ENCODE results near the gene SYNJ1.
"Not testable (repeated sequence)": the region's sequence is repeated elsewhere in the genome, so short reads cannot be mapped to it uniquely, and the experiment has no call there.

SYNJ1 gene

DNA sequence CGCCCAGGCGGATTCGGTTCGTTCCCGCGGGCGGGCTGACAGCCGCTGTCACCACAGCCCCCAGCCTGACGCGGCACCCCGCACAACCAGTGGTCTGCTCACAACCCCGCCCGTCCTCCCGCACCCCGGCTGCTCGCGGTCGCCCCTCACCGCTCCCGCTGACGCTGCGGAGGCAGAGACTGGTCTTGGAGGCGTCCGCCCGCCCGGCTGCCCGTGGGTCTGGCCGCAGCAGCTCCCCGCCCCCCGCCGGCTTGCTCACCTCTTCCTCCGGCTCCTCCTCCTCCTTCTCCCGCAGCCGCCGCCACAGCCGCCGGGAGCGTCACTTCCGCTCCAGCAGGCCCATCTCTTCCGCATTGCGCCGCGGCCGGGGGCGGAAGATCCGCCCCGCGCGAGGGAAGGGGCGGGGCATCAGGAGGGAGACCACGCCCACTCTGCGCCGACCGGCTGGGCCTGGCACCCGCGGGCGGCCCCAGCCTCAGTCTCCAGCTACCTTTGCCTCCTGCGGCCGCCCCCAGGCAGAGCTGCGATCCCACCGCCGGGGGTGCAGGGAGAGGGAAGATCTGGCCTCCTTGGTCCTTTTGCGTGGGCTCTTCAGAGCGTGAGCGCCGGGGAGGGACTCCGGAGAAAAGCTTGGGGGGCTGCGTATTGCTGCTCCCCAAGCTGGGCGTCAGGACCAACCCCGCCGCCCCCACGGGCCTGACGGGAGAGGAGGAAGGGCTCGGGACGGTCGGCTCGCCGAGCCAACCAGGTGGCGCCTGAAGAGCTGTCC lies at the start of gene SYNJ1:
TSS of gene SYNJ1 (minus strand) at position 327 of the 769 bp plus-strand sequence. CDS start 1,118 bp downstream, outside the sequence.
- Histone ChIP-seq H3K4me1 (ENCODE audit: control insufficient read depth in 2 of 2, insufficient read depth in 2 of 2, low read length in 2 of 2) (peaks cover 3 to 11% of the 10 kb centered on the region in 2 donors), H3K9ac (ENCODE audit: low read depth in 1 of 2, low read length in 2 of 2) (peak within 1 kb of the TSS; percentile 88), H3K27ac (ENCODE audit: low read depth in 2 of 2, low read length in 2 of 2) (peak within 1 kb of the TSS; percentile 90 to 93), H3K27me3 (ENCODE audit: control insufficient read depth in 2 of 2, insufficient read depth in 2 of 2, low read length in 2 of 2) (no peaks in the 10 kb centered on the region), H3K9me3 (ENCODE audit: control insufficient read depth in 2 of 2, low read length in 2 of 2) (no peaks in the 10 kb centered on the region), H3K36me3 (ENCODE audit: control insufficient read depth in 2 of 2, insufficient read depth in 2 of 2, low read length in 2 of 2) (peaks cover 0 to 2% of the 10 kb centered on the region in 2 donors), H3K4me3 (ENCODE audit: low read length in 2 of 2) (peak within 1 kb of the TSS; percentile 95 to 96)

GRCh38 chr21:32777269-32777668 lies 49.5 kb upstream of the SYNJ1 start:
- Histone ChIP-seq H3K4me3 (ENCODE audit: low read length in 2 of 2) (no peak overlapping the region), H3K9ac (ENCODE audit: low read depth in 1 of 2, low read length in 2 of 2) (no peak overlapping the region), H3K4me1 (ENCODE audit: control insufficient read depth in 2 of 2, insufficient read depth in 2 of 2, low read length in 2 of 2) (peaks cover 3% of the 10 kb centered on the region in 2 donors), H3K27me3 (ENCODE audit: control insufficient read depth in 2 of 2, insufficient read depth in 2 of 2, low read length in 2 of 2) (no peaks in the 10 kb centered on the region), H3K36me3 (ENCODE audit: control insufficient read depth in 2 of 2, insufficient read depth in 2 of 2, low read length in 2 of 2) (no peaks in the 10 kb centered on the region), H3K9me3 (ENCODE audit: control insufficient read depth in 2 of 2, low read length in 2 of 2) (no peaks in the 10 kb centered on the region), H3K27ac (ENCODE audit: low read depth in 2 of 2, low read length in 2 of 2) (no peak overlapping the region)

DNA sequence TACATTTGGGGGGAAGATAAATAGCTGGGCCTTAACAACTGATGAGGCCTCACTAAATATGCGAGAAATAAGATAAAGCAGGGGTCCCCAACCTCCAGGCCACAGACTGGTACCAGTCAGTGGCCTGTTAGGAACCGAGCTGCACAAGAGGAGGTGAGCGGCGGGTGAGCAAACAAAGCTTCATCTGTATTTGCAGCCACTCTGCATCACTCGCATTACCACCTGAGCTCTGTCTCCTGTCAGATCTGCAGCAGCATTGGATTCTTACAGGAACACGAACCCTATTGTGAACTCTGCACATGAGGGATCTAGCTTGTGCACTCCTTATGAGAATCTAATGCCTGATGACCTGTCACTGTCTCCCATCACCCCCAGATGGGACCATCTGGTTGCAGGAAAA lies 48.9 kb upstream of the SYNJ1 start:
- no peak overlapping the region for H3K27ac ChIP-seq (ENCODE audit: low read depth in 2 of 2, low read length in 2 of 2)
- H3K36me3 ChIP-seq (ENCODE audit: control insufficient read depth in 2 of 2, insufficient read depth in 2 of 2, low read length in 2 of 2), result no peaks in the 10 kb centered on the region
- no peaks in the 10 kb centered on the region for H3K27me3 ChIP-seq (ENCODE audit: control insufficient read depth in 2 of 2, insufficient read depth in 2 of 2, low read length in 2 of 2)
- no peak overlapping the region for H3K4me3 ChIP-seq (ENCODE audit: low read length in 2 of 2)
- H3K9ac ChIP-seq (ENCODE audit: low read depth in 1 of 2, low read length in 2 of 2), result no peak overlapping the region
- H3K9me3 ChIP-seq (ENCODE audit: control insufficient read depth in 2 of 2, low read length in 2 of 2), result no peaks in the 10 kb centered on the region
- peaks cover 3% of the 10 kb centered on the region in 2 donors for H3K4me1 ChIP-seq (ENCODE audit: control insufficient read depth in 2 of 2, insufficient read depth in 2 of 2, low read length in 2 of 2)

GRCh38 chr21:32773048-32773344 lies 45.2 kb upstream of the SYNJ1 start:
- not testable (repeated sequence) for H3K9me3 ChIP-seq (ENCODE audit: control insufficient read depth in 2 of 2, low read length in 2 of 2); H3K27me3 ChIP-seq (ENCODE audit: control insufficient read depth in 2 of 2, insufficient read depth in 2 of 2, low read length in 2 of 2); H3K27ac ChIP-seq (ENCODE audit: low read depth in 2 of 2, low read length in 2 of 2); H3K36me3 ChIP-seq (ENCODE audit: control insufficient read depth in 2 of 2, insufficient read depth in 2 of 2, low read length in 2 of 2); H3K9ac ChIP-seq (ENCODE audit: low read depth in 1 of 2, low read length in 2 of 2)
- Histone ChIP-seq H3K4me3 (ENCODE audit: low read length in 2 of 2) (peak overlapping the region; percentile 76 to 93), H3K4me1 (ENCODE audit: control insufficient read depth in 2 of 2, insufficient read depth in 2 of 2, low read length in 2 of 2) (peaks cover 3 to 14% of the 10 kb centered on the region in 2 donors)

GRCh38 chr21:32772281-32773047 lies 44.7 kb upstream of the SYNJ1 start:
- peaks cover 3 to 14% of the 10 kb centered on the region in 2 donors for H3K4me1 ChIP-seq (ENCODE audit: control insufficient read depth in 2 of 2, insufficient read depth in 2 of 2, low read length in 2 of 2)
- H3K27me3 ChIP-seq (ENCODE audit: control insufficient read depth in 2 of 2, insufficient read depth in 2 of 2, low read length in 2 of 2), result no peaks in the 10 kb centered on the region
- H3K9ac ChIP-seq (ENCODE audit: low read depth in 1 of 2, low read length in 2 of 2), result peak overlapping the region; percentile 69 to 82
- peaks cover 0 to 5% of the 10 kb centered on the region in 2 donors for H3K36me3 ChIP-seq (ENCODE audit: control insufficient read depth in 2 of 2, insufficient read depth in 2 of 2, low read length in 2 of 2)
- H3K4me3 ChIP-seq (ENCODE audit: low read length in 2 of 2), result peak overlapping the region; percentile 76 to 93
- H3K9me3 ChIP-seq (ENCODE audit: control insufficient read depth in 2 of 2, low read length in 2 of 2), result no peaks in the 10 kb centered on the region
- H3K27ac ChIP-seq (ENCODE audit: low read depth in 2 of 2, low read length in 2 of 2), result peak overlapping the region; percentile 89 to 92

- Histone ChIP-seq H3K4me1 (ENCODE audit: control insufficient read depth in 2 of 2, insufficient read depth in 2 of 2, low read length in 2 of 2) (peaks cover 3 to 14% of the 10 kb centered on the region in 2 donors), H3K9ac (ENCODE audit: low read depth in 1 of 2, low read length in 2 of 2) (peak overlapping the region; percentile 69 to 82), H3K4me3 (ENCODE audit: low read length in 2 of 2) (peak overlapping the region; percentile 76 to 93), H3K27ac (ENCODE audit: low read depth in 2 of 2, low read length in 2 of 2) (peak overlapping the region; percentile 89 to 92), H3K27me3 (ENCODE audit: control insufficient read depth in 2 of 2, insufficient read depth in 2 of 2, low read length in 2 of 2) (no peaks in the 10 kb centered on the region), H3K9me3 (ENCODE audit: control insufficient read depth in 2 of 2, low read length in 2 of 2) (no peaks in the 10 kb centered on the region), H3K36me3 (ENCODE audit: control insufficient read depth in 2 of 2, insufficient read depth in 2 of 2, low read length in 2 of 2) (peaks cover 0 to 13% of the 10 kb centered on the region in 2 donors)
Measured at GRCh38 chr21:32770871-32771523, 43.2 kb upstream of the SYNJ1 start.

GRCh38 chr21:32768530-32768929 lies 40.7 kb upstream of the SYNJ1 start:
- Histone ChIP-seq H3K4me1 (ENCODE audit: control insufficient read depth in 2 of 2, insufficient read depth in 2 of 2, low read length in 2 of 2) (peaks cover 3 to 14% of the 10 kb centered on the region in 2 donors), H3K27me3 (ENCODE audit: control insufficient read depth in 2 of 2, insufficient read depth in 2 of 2, low read length in 2 of 2) (no peaks in the 10 kb centered on the region), H3K27ac (ENCODE audit: low read depth in 2 of 2, low read length in 2 of 2) (no peak overlapping the region), H3K36me3 (ENCODE audit: control insufficient read depth in 2 of 2, insufficient read depth in 2 of 2, low read length in 2 of 2) (peaks cover 0 to 13% of the 10 kb centered on the region in 2 donors), H3K9ac (ENCODE audit: low read depth in 1 of 2, low read length in 2 of 2) (no peak overlapping the region), H3K4me3 (ENCODE audit: low read length in 2 of 2) (no peak overlapping the region), H3K9me3 (ENCODE audit: control insufficient read depth in 2 of 2, low read length in 2 of 2) (no peaks in the 10 kb centered on the region)

DNA sequence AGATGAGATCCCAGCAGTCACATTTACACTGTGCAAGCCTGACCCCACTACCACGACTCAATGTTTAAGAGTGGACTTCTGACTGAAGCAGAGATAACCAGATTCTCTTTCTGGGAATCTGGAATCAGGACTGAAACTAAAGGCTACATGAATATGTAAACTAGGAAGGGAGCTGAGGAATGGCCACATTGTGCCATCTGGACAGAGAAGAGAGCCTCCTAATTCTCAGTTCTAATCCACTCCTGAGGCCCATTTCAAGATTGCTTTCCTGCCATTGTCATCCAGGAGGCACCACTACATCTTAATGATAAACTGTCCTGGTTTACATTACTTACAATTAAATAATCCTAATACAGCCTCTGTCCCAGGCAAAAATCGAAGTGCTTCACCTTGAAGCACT lies 37.2 kb upstream of the SYNJ1 start:
- peaks cover 26 to 37% of the 10 kb centered on the region in 2 donors for H3K36me3 ChIP-seq (ENCODE audit: control insufficient read depth in 2 of 2, insufficient read depth in 2 of 2, low read length in 2 of 2)
- H3K27ac ChIP-seq (ENCODE audit: low read depth in 2 of 2, low read length in 2 of 2), result no peak overlapping the region
- H3K4me1 ChIP-seq (ENCODE audit: control insufficient read depth in 2 of 2, insufficient read depth in 2 of 2, low read length in 2 of 2), result peaks cover 0 to 5% of the 10 kb centered on the region in 2 donors
- no peak overlapping the region for H3K9ac ChIP-seq (ENCODE audit: low read depth in 1 of 2, low read length in 2 of 2)
- no peaks in the 10 kb centered on the region for H3K9me3 ChIP-seq (ENCODE audit: control insufficient read depth in 2 of 2, low read length in 2 of 2)
- H3K4me3 ChIP-seq (ENCODE audit: low read length in 2 of 2), result no peak overlapping the region
- no peaks in the 10 kb centered on the region for H3K27me3 ChIP-seq (ENCODE audit: control insufficient read depth in 2 of 2, insufficient read depth in 2 of 2, low read length in 2 of 2)

- no peak overlapping the region for H3K9ac ChIP-seq (ENCODE audit: low read depth in 1 of 2, low read length in 2 of 2)
- no peaks in the 10 kb centered on the region for H3K27me3 ChIP-seq (ENCODE audit: control insufficient read depth in 2 of 2, insufficient read depth in 2 of 2, low read length in 2 of 2)
- no peak overlapping the region for H3K4me3 ChIP-seq (ENCODE audit: low read length in 2 of 2)
- no peak overlapping the region for H3K27ac ChIP-seq (ENCODE audit: low read depth in 2 of 2, low read length in 2 of 2)
- H3K4me1 ChIP-seq (ENCODE audit: control insufficient read depth in 2 of 2, insufficient read depth in 2 of 2, low read length in 2 of 2), result peaks cover 0 to 5% of the 10 kb centered on the region in 2 donors
- peaks cover 34 to 46% of the 10 kb centered on the region in 2 donors for H3K36me3 ChIP-seq (ENCODE audit: control insufficient read depth in 2 of 2, insufficient read depth in 2 of 2, low read length in 2 of 2)
- H3K9me3 ChIP-seq (ENCODE audit: control insufficient read depth in 2 of 2, low read length in 2 of 2), result no peaks in the 10 kb centered on the region
Measured at GRCh38 chr21:32764186-32764585, 36.4 kb upstream of the SYNJ1 start.

DNA sequence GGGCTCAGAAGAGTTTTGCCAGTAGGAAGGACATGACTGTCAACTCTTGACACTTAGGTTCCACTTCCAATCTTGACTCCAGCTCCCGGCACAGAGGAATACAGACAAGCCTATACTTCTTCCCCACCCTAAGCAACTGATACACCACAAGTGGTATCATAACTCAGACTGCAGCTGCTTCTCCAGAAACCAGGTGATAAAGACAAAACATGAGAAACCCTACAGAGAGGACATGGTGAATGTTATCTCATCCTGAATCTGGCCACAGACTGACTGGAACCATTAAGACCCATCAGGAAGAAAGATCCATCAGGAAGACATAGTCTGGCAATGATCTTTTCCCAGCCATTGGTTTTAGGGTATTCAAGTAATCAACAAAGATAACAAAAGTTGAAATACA lies 30.0 kb upstream of the SYNJ1 start:
- H3K27me3 ChIP-seq (ENCODE audit: control insufficient read depth in 2 of 2, insufficient read depth in 2 of 2, low read length in 2 of 2), result no peaks in the 10 kb centered on the region
- H3K27ac ChIP-seq (ENCODE audit: low read depth in 2 of 2, low read length in 2 of 2), result no peak overlapping the region
- H3K4me3 ChIP-seq (ENCODE audit: low read length in 2 of 2), result no peak overlapping the region
- no peaks in the 10 kb centered on the region for H3K9me3 ChIP-seq (ENCODE audit: control insufficient read depth in 2 of 2, low read length in 2 of 2)
- H3K9ac ChIP-seq (ENCODE audit: low read depth in 1 of 2, low read length in 2 of 2), result no peak overlapping the region
- H3K36me3 ChIP-seq (ENCODE audit: control insufficient read depth in 2 of 2, insufficient read depth in 2 of 2, low read length in 2 of 2), result peaks cover 58 to 67% of the 10 kb centered on the region in 2 donors
- H3K4me1 ChIP-seq (ENCODE audit: control insufficient read depth in 2 of 2, insufficient read depth in 2 of 2, low read length in 2 of 2), result no peaks in the 10 kb centered on the region
